Activated CD8-positive, alpha-beta T cell treated with anti-CD3 and anti-CD28 coated beads for 36 hours (primary cell): Measurements from ENCODE around the gene FBN1. TPM values are rescaled to one million over a fixed set of nuclear protein-coding genes. Genes with fewer than 3 reads are reported as not detected.

Experiments
- ATAC-seq: fragments of 200-7000 bp; cut with Tn5 transposase; one replicate; pipeline ENCODE4 v1.10.0; 2021; ENCODE audit warnings: mild to moderate bottlenecking, moderate library complexity
- CTCF ChIA-PET: fragments of 350-600 bp; sonication (Branson Sonifier 250); formaldehyde crosslinking; loops from one replicate; lab custom pipeline; 2021; ENCODE audit warnings: antibody characterized with exemption; lab: Charles Lee
- POLR2A ChIA-PET: fragments of 350-600 bp; sonication (Branson Sonifier 250); formaldehyde crosslinking; loops from one replicate; lab custom pipeline; 2021; ENCODE audit warnings: antibody characterized with exemption; lab: Charles Lee
- DNase-seq: peaks from one replicate; pipeline ENCODE4 v3.0.0-alpha.2; 2020
- H3K27ac Mint-ChIP-seq: one replicate; pipeline ENCODE4 v1.8.0; 2021; ENCODE audit warnings: mild to moderate bottlenecking, mixed read lengths
- H3K27me3 Mint-ChIP-seq: one replicate; pipeline ENCODE4 v1.8.0; 2021; ENCODE audit warnings: mixed read lengths
- H3K36me3 Mint-ChIP-seq: one replicate; pipeline ENCODE4 v1.8.0; 2021; ENCODE audit warnings: low read depth, mixed read lengths
- H3K4me1 Mint-ChIP-seq: one replicate; pipeline ENCODE4 v1.8.0; 2021; ENCODE audit warnings: low read depth, mixed read lengths
- H3K4me3 Mint-ChIP-seq: one replicate; pipeline ENCODE4 v1.8.0; 2021; ENCODE audit warnings: mild to moderate bottlenecking, moderate library complexity, mixed read lengths
- H3K9me3 Mint-ChIP-seq: one replicate; pipeline ENCODE4 v1.8.0; 2021; ENCODE audit warnings: mixed read lengths
- intact Hi-C: fragments of 100-400 bp; cut with micrococcal nuclease; formaldehyde crosslinking; loops from one replicate; pipeline ENCODE4 v1.10.0; 2022
- total RNA-seq, 2 experiments: library from RNA; stranded (reverse); gene quantifications; one replicate each; pipeline ENCODE4 v1.2.3, GENCODE V29; 2021
- TF ChIP-seq, protein P1 (sequence below): fragments of 200-600 bp; IDR thresholded peaks from one replicate; pipeline ENCODE4 v1.8.0; 2022; ENCODE audit warnings: antibody characterized with exemption, mild to moderate bottlenecking

The FBN1 gene
- total RNA-seq, 2 experiments from 2014 or later = 0.38 to 0.49 TPM

DNA sequence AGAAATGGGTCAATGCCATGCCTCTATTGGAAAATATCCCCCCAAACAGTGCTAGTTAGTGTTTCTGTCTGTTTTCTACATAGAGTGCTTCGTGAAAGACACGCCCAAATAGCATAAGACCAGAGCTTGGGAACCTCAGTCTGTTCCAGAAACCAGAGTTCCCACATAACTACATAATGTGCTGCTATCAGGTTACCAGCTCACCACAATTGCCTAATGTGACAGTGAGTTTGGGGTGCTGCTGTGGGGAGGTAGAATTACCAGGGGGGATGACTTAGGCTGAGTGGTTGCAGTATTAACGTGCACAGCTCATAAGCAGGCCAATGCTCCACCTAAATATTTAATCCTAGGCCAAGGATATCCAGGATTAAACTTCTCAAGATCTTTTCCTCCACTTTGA, 275.0 kb downstream of the FBN1 start:
- DNase-seq (no peak), ATAC-seq (no peak)
- peaks cover 17% of the 10 kb centered on the region for H3K27me3 Mint-ChIP-seq
- ChIA-PET CTCF (no interaction called here), POLR2A (no interaction called here)
- no peak overlapping the region for H3K4me3 Mint-ChIP-seq
- intact Hi-C loops = no loop called here
- no peaks in the 10 kb centered on the region for H3K4me1 Mint-ChIP-seq
- no peaks in the 10 kb centered on the region for H3K36me3 Mint-ChIP-seq
- no peaks in the 10 kb centered on the region for H3K9me3 Mint-ChIP-seq
- no peak overlapping the region for H3K27ac Mint-ChIP-seq
- TF ChIP-seq, protein P1, sequence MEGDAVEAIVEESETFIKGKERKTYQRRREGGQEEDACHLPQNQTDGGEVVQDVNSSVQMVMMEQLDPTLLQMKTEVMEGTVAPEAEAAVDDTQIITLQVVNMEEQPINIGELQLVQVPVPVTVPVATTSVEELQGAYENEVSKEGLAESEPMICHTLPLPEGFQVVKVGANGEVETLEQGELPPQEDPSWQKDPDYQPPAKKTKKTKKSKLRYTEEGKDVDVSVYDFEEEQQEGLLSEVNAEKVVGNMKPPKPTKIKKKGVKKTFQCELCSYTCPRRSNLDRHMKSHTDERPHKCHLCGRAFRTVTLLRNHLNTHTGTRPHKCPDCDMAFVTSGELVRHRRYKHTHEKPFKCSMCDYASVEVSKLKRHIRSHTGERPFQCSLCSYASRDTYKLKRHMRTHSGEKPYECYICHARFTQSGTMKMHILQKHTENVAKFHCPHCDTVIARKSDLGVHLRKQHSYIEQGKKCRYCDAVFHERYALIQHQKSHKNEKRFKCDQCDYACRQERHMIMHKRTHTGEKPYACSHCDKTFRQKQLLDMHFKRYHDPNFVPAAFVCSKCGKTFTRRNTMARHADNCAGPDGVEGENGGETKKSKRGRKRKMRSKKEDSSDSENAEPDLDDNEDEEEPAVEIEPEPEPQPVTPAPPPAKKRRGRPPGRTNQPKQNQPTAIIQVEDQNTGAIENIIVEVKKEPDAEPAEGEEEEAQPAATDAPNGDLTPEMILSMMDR = no peak

DNA sequence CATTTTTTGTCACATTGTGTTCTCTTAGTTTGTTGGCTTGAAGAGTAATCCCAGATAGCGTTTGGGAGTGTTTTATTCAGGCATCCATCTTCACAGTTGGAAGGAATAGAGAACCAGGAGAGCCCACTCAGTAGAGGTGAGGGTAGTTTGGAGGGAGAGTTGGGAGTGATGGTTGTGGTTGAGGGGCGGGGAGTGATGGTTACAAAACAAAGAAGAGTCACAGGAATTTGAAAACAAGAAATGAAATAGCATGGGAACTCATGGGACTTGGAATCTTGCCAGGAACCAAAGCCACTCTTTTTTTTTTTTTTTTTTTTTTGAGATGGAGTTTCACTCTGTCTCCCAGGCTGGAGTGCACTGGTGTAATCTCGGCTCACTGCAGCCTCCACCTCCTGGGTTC, 278.0 kb downstream of the FBN1 start:
- Mint-ChIP-seq H3K27ac (no peak overlapping the region), H3K9me3 (no peaks in the 10 kb centered on the region), H3K27me3 (peaks cover 5% of the 10 kb centered on the region), H3K4me3 (no peak overlapping the region), H3K4me1 (no peaks in the 10 kb centered on the region), H3K36me3 (no peaks in the 10 kb centered on the region)
- POLR2A ChIA-PET = no interaction called here
- intact Hi-C loops = no loop called here
- CTCF ChIA-PET = no interaction called here
- DNase-seq (no peak), ATAC-seq (no peak)
- TF ChIP-seq, protein P1 = no peak

- Mint-ChIP-seq H3K27me3 (peaks cover 5% of the 10 kb centered on the region), H3K4me1 (no peaks in the 10 kb centered on the region), H3K27ac (no peak overlapping the region), H3K9me3 (no peaks in the 10 kb centered on the region), H3K4me3 (no peak overlapping the region), H3K36me3 (no peaks in the 10 kb centered on the region)
- TF ChIP-seq, protein P1 = no peak
- intact Hi-C loops = no loop called here
- ATAC-seq = no peak
- ChIA-PET POLR2A (no interaction called here), CTCF (interaction anchor here (0.7 kb wide), 1 partner anchor 31 kb away, joined by 3 read pairs; no protein-coding TSS in a partner anchor)
- DNase-seq = no peak
These were observed 278.8 kb downstream of the FBN1 start for GRCh38 chr15:48366584-48367312.

DNA sequence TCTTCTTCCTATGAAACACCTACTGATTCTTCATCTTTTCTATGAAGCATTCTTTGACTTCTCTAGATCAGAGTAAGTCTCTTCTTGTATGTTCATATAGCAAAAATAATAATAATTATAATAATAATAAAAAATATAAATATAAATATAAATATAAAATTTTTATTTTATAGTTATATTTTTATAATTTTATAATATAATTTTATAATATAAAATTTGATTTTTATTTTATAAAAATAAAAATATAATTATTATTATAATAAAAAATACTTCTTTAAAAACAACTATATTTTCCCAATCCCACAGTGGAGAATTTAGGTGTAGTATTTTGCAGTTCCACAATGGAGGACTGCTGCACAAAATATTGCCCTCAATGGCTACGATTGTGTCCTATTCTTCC, 279.9 kb downstream of the FBN1 start:
- H3K27ac Mint-ChIP-seq = no peak overlapping the region
- peaks cover 5% of the 10 kb centered on the region for H3K27me3 Mint-ChIP-seq
- intact Hi-C loops = no loop called here
- DNase-seq (no peak), ATAC-seq (no peak)
- POLR2A ChIA-PET = interaction anchor here (1.1 kb wide), 1 partner anchor 34 kb away, joined by 3 read pairs; the partner anchor contains the start of gene DUT
- no peaks in the 10 kb centered on the region for H3K9me3 Mint-ChIP-seq
- no peaks in the 10 kb centered on the region for H3K36me3 Mint-ChIP-seq
- CTCF ChIA-PET = interaction anchor here (1.0 kb wide), 1 partner anchor 14 kb away, joined by 3 read pairs; no protein-coding TSS in a partner anchor
- no peaks in the 10 kb centered on the region for H3K4me1 Mint-ChIP-seq
- TF ChIP-seq, protein P1 = no peak
- no peak overlapping the region for H3K4me3 Mint-ChIP-seq

DNA sequence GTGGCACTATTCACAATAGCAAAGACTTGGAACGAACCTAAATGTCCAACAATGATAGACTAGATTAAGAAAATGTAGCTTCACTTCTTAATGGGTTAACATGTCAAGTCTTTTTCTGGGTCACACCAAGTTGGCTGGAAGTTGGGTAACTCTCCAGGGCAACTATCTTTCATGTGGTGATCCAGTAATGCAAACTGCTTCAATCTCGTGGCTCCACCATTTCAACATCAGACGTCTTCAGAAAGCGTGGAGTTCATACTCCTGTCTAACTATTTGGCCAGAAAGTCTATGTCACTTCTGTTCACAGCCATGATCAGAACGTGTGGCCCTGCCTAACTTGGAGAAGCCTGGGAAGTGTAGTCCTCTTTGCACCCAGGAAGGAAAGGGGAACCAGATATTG, 282.0 kb downstream of the FBN1 start:
- no peak overlapping the region for H3K27ac Mint-ChIP-seq
- no peak overlapping the region for H3K4me3 Mint-ChIP-seq
- DNase-seq = no peak
- no peak for ATAC-seq
- peaks cover 2% of the 10 kb centered on the region for H3K4me1 Mint-ChIP-seq
- ChIA-PET CTCF (no interaction called here), POLR2A (no interaction called here)
- no peaks in the 10 kb centered on the region for H3K36me3 Mint-ChIP-seq
- TF ChIP-seq, protein P1 = no peak
- intact Hi-C loops = no loop called here
- peaks cover 5% of the 10 kb centered on the region for H3K27me3 Mint-ChIP-seq
- no peaks in the 10 kb centered on the region for H3K9me3 Mint-ChIP-seq
